Mesodermal cell (in vitro differentiated cells): ENCODE results near the gene NFATC2IP.

Source experiments
- H3K27ac ChIP-seq: 2 replicates; pipeline ENCODE4 v1.7.0; 2013; ENCODE audit warnings: mild to moderate bottlenecking, low read depth, low read length, moderate library complexity; ENCODE audit not compliant: severe bottlenecking
- H3K36me3 ChIP-seq: 2 replicates; pipeline ENCODE4 v1.7.1; 2013; ENCODE audit warnings: mild to moderate bottlenecking, low read length, moderate library complexity; ENCODE audit not compliant: control insufficient read depth, insufficient read depth
- H3K4me1 ChIP-seq: one replicate; pipeline ENCODE4 v1.7.1; 2013; ENCODE audit warnings: mild to moderate bottlenecking, low read length; ENCODE audit not compliant: insufficient read depth, control insufficient read depth, poor library complexity, severe bottlenecking
- H3K4me3 ChIP-seq: 2 replicates; pipeline ENCODE4 v1.7.0; 2013; ENCODE audit warnings: low read length, control low read depth, mild to moderate bottlenecking; ENCODE audit not compliant: insufficient read depth, poor library complexity, severe bottlenecking; ENCODE audit errors: extremely low read depth
- H3K9me3 ChIP-seq: 2 replicates; pipeline ENCODE4 v1.7.1; 2013; ENCODE audit warnings: mild to moderate bottlenecking, low read length, moderate library complexity; ENCODE audit not compliant: control insufficient read depth
- WGBS, 2 experiments: methylation state at CpG; one replicate each; pipeline ENCODE4 v1.1.5; 2013; ENCODE audit warnings: missing lambda C conversion rate in 2 of 2; ENCODE audit not compliant: insufficient coverage in 2 of 2; 5-methylcytosine and 5-hydroxymethylcytosine counted together

The NFATC2IP gene

GRCh38 chr16:28984091-28984490 lies 33.4 kb downstream of the NFATC2IP start:
- Histone ChIP-seq H3K9me3 (no peaks in the 10 kb centered on the region), H3K4me1 (no peaks in the 10 kb centered on the region), H3K4me3 (no peak overlapping the region), H3K27ac (no peak overlapping the region), H3K36me3 (peaks cover 67% of the 10 kb centered on the region)
- WGBS, 2 experiments = 91 to 93% methylated on average over 9 to 10 of the region's 12 CpGs

GRCh38 chr16:28984619-28985135 lies 33.9 kb downstream of the NFATC2IP start, which contains the start of gene LAT:
Gene LAT (plus strand): TSS chr16:28985052. CDS start chr16:28985418, 366 bp downstream.
- Histone ChIP-seq H3K9me3 (no peaks in the 10 kb centered on the region), H3K36me3 (peaks cover 64% of the 10 kb centered on the region), H3K27ac (no peak within 1 kb of the TSS), H3K4me3 (no peak within 1 kb of the TSS), H3K4me1 (no peaks in the 10 kb centered on the region)
- WGBS, 2 experiments = 94 to 97% methylated on average over 10 to 21 of the region's 24 CpGs

GRCh38 chr16:28985211-28986041 lies 34.7 kb downstream of the NFATC2IP start:
- peaks cover 64% of the 10 kb centered on the region for H3K36me3 ChIP-seq
- 93 to 97% methylated on average over 13 to 16 of the region's 19 CpGs for WGBS, 2 experiments
- no peaks in the 10 kb centered on the region for H3K9me3 ChIP-seq
- no peak overlapping the region for H3K27ac ChIP-seq
- H3K4me3 ChIP-seq = no peak overlapping the region
- no peaks in the 10 kb centered on the region for H3K4me1 ChIP-seq

- WGBS, 2 experiments = 86 to 100% methylated on average over 2 of the region's 9 CpGs
- Histone ChIP-seq H3K4me1 (no peaks in the 10 kb centered on the region), H3K4me3 (no peak overlapping the region), H3K36me3 (peaks cover 59% of the 10 kb centered on the region), H3K27ac (no peak overlapping the region), H3K9me3 (no peaks in the 10 kb centered on the region)
Measured at GRCh38 chr16:28986046-28986445, 35.3 kb downstream of the NFATC2IP start.

- Histone ChIP-seq H3K4me1 (no peaks in the 10 kb centered on the region), H3K9me3 (no peaks in the 10 kb centered on the region), H3K27ac (no peak overlapping the region), H3K4me3 (no peak overlapping the region), H3K36me3 (peaks cover 54% of the 10 kb centered on the region)
- WGBS, 2 experiments = 99 to 100% methylated on average over 2 to 12 of the region's 13 CpGs
Measured at GRCh38 chr16:28986492-28986891, 35.8 kb downstream of the NFATC2IP start.

- Histone ChIP-seq H3K4me3 (no peak overlapping the region), H3K9me3 (no peaks in the 10 kb centered on the region), H3K36me3 (peaks cover 46% of the 10 kb centered on the region), H3K27ac (no peak overlapping the region), H3K4me1 (no peaks in the 10 kb centered on the region)
- 86 to 94% methylated on average over 3 to 4 of the region's 4 CpGs for WGBS, 2 experiments
Measured at GRCh38 chr16:28987170-28987853, 36.6 kb downstream of the NFATC2IP start.

GRCh38 chr16:28989363-28989762 lies 38.6 kb downstream of the NFATC2IP start:
- peaks cover 27% of the 10 kb centered on the region for H3K36me3 ChIP-seq
- 88 to 97% methylated on average over 12 to 14 of the region's 14 CpGs for WGBS, 2 experiments

GRCh38 chr16:28990375-28991040 lies 39.8 kb downstream of the NFATC2IP start:
- Histone ChIP-seq H3K9me3 (no peaks in the 10 kb centered on the region), H3K27ac (no peak overlapping the region), H3K4me1 (no peaks in the 10 kb centered on the region), H3K4me3 (no peak overlapping the region), H3K36me3 (peaks cover 22% of the 10 kb centered on the region)
- 90 to 100% methylated on average over 5 to 9 of the region's 11 CpGs for WGBS, 2 experiments

More at GRCh38 chr16:28989363-28989762, 38.6 kb downstream of the NFATC2IP start:
- Histone ChIP-seq H3K9me3 (no peaks in the 10 kb centered on the region), H3K27ac (no peak overlapping the region), H3K4me1 (no peaks in the 10 kb centered on the region), H3K4me3 (no peak overlapping the region)

- Histone ChIP-seq H3K4me3 (no peak overlapping the region), H3K27ac (no peak overlapping the region), H3K4me1 (no peaks in the 10 kb centered on the region), H3K36me3 (peaks cover 11% of the 10 kb centered on the region), H3K9me3 (no peaks in the 10 kb centered on the region)
- WGBS, 2 experiments = 89 to 91% methylated on average over 8 of the region's 8 CpGs
Measured at GRCh38 chr16:28991687-28992086, 41.0 kb downstream of the NFATC2IP start.

GRCh38 chr16:28992496-28992895 lies 41.8 kb downstream of the NFATC2IP start:
- peaks cover 3% of the 10 kb centered on the region for H3K36me3 ChIP-seq
- no peaks in the 10 kb centered on the region for H3K9me3 ChIP-seq
- H3K4me1 ChIP-seq = no peaks in the 10 kb centered on the region
- no peak overlapping the region for H3K27ac ChIP-seq
- 90 to 93% methylated on average over 5 of the region's 10 CpGs for WGBS, 2 experiments
- H3K4me3 ChIP-seq = no peak overlapping the region
